Right atrium auricular region (tissue), 2 donors: ENCODE data around the gene DCX. TPM values are rescaled to one million over a fixed set of nuclear protein-coding genes. Genes with fewer than 3 reads are reported as not detected.
"Not testable (repeated sequence)": the region's sequence is repeated elsewhere in the genome, so short reads cannot be mapped to it uniquely, and the experiment has no call there.

ENCODE experiments used
- DNase-seq: peaks from one replicate; pipeline ENCODE4 v3.0.0-alpha.2; 2019; ENCODE audit warnings: low spot score
- H3K27ac ChIP-seq, 2 donors: fragments of 200-600 bp; sonication (generic); 1 replicate in 1 of 2; 2 replicates in 1 of 2; pipeline ENCODE4 v1.5.1; 2016 to 2019
- H3K27me3 ChIP-seq, 2 donors: fragments of 200-600 bp; sonication (generic); one replicate each; pipeline versions ENCODE4 v1.5.1 to v1.6.0; 2017 to 2019
- H3K36me3 ChIP-seq: fragments of 200-600 bp; sonication (generic); one replicate; pipeline ENCODE4 v1.5.1; 2016
- H3K4me1 ChIP-seq, 2 donors: fragments of 200-600 bp; sonication (generic); one replicate each; pipeline versions ENCODE4 v1.5.1 to v1.6.0; 2017 to 2019
- H3K4me3 ChIP-seq, 2 donors: fragments of 200-600 bp; sonication (generic); 1 replicate in 1 of 2; 2 replicates in 1 of 2; pipeline ENCODE4 v1.5.1; 2017 to 2019; ENCODE audit warnings: mild to moderate bottlenecking in 1 of 2, moderate library complexity in 1 of 2
- H3K9me3 ChIP-seq, 2 donors: fragments of 200-600 bp; sonication (generic); one replicate each; pipeline ENCODE4 v1.5.1; 2019
- CTCF ChIP-seq, 2 donors: fragments of 200-600 bp; sonication (generic); IDR thresholded peaks; one replicate each; pipeline ENCODE4 v1.5.1; 2019; ENCODE audit warnings: antibody characterized with exemption in 2 of 2
- total RNA-seq, 2 donors: library from RNA; depleted of rRNA; stranded (reverse); fragments of >200 nt; gene quantifications; one replicate each; pipeline ENCODE4 v1.1.0, GENCODE V29; 2016

DCX gene
- total RNA-seq, 2 donors from 2014 or later = not detected

GRCh38 chrX:111354496-111354895 is 57.5 kb downstream of the DCX start:
- no peaks in the 10 kb centered on the region for H3K36me3 ChIP-seq
- no peak overlapping the region for H3K4me3 ChIP-seq
- H3K4me1 ChIP-seq = peaks cover 0 to 11% of the 10 kb centered on the region in 2 donors
- no peaks in the 10 kb centered on the region for H3K9me3 ChIP-seq
- TF ChIP-seq CTCF (IDR thresholded peaks at IDR 0.05) = no peak
- DNase-seq = no peak
- no peaks in the 10 kb centered on the region for H3K27me3 ChIP-seq
- H3K27ac ChIP-seq = no peak overlapping the region

- TF ChIP-seq CTCF (IDR thresholded peaks at IDR 0.05) = no peak
- no peak overlapping the region for H3K27ac ChIP-seq
- H3K36me3 ChIP-seq = no peaks in the 10 kb centered on the region
- no peaks in the 10 kb centered on the region for H3K27me3 ChIP-seq
- H3K4me3 ChIP-seq = no peak overlapping the region
- no peaks in the 10 kb centered on the region for H3K9me3 ChIP-seq
- DNase-seq = no peak
- H3K4me1 ChIP-seq = peaks cover 0 to 11% of the 10 kb centered on the region in 2 donors
Measured at GRCh38 chrX:111353793-111354192, 58.2 kb downstream of the DCX start.

- H3K4me3 ChIP-seq = no peak overlapping the region
- no peaks in the 10 kb centered on the region for H3K27me3 ChIP-seq
- H3K27ac ChIP-seq = no peak overlapping the region
- TF ChIP-seq CTCF (IDR thresholded peaks at IDR 0.05) = no peak
- peaks cover 0 to 11% of the 10 kb centered on the region in 2 donors for H3K4me1 ChIP-seq
- H3K9me3 ChIP-seq = no peaks in the 10 kb centered on the region
- H3K36me3 ChIP-seq = no peaks in the 10 kb centered on the region
- no peak for DNase-seq
Measured at GRCh38 chrX:111352424-111352823, 59.6 kb downstream of the DCX start.

- H3K9me3 ChIP-seq = peaks cover 0 to 8% of the 10 kb centered on the region in 2 donors
- H3K27me3 ChIP-seq = no peaks in the 10 kb centered on the region
- H3K36me3 ChIP-seq = no peaks in the 10 kb centered on the region
- DNase-seq = no peak
- peaks cover 0 to 11% of the 10 kb centered on the region in 2 donors for H3K4me1 ChIP-seq
- no peak overlapping the region for H3K27ac ChIP-seq
- no peak for TF ChIP-seq CTCF (IDR thresholded peaks at IDR 0.05)
- no peak overlapping the region for H3K4me3 ChIP-seq
Measured at GRCh38 chrX:111349934-111350333, 62.1 kb downstream of the DCX start.

- Histone ChIP-seq H3K9me3 (peaks cover 0 to 8% of the 10 kb centered on the region in 2 donors), H3K4me1 (peaks cover 0 to 11% of the 10 kb centered on the region in 2 donors), H3K4me3 (no peak overlapping the region), H3K27me3 (no peaks in the 10 kb centered on the region), H3K27ac (no peak overlapping the region), H3K36me3 (no peaks in the 10 kb centered on the region)
- DNase-seq = no peak
- TF ChIP-seq CTCF (IDR thresholded peaks at IDR 0.05) = no peak
Measured at GRCh38 chrX:111349101-111349500, 62.9 kb downstream of the DCX start.

- DNase-seq = no peak
- TF ChIP-seq CTCF (IDR thresholded peaks at IDR 0.05) = no peak
- peaks cover 0 to 11% of the 10 kb centered on the region in 2 donors for H3K4me1 ChIP-seq
Measured at GRCh38 chrX:111348429-111348828, 63.6 kb downstream of the DCX start.

GRCh38 chrX:111346150-111346549 is 65.8 kb downstream of the DCX start:
- H3K4me1 ChIP-seq, H3K36me3 ChIP-seq, H3K27ac ChIP-seq, H3K27me3 ChIP-seq, DNase-seq, H3K9me3 ChIP-seq, H3K4me3 ChIP-seq: not testable (repeated sequence)

More at GRCh38 chrX:111348429-111348828, 63.6 kb downstream of the DCX start:
- Histone ChIP-seq H3K27me3 (no peaks in the 10 kb centered on the region), H3K9me3 (peaks cover 0 to 8% of the 10 kb centered on the region in 2 donors), H3K36me3 (no peaks in the 10 kb centered on the region), H3K27ac (no peak overlapping the region), H3K4me3 (no peak overlapping the region)
